Psoas muscle (tissue), 8 donors: ENCODE measurements around the gene POLR2M. TPM values are rescaled to one million over a fixed set of nuclear protein-coding genes. Genes with fewer than 3 reads are reported as not detected.

Experiments
- ATAC-seq, 4 donors: fragments of 200-7000 bp; cut with Tn5 transposase; one replicate each; pipeline ENCODE4 v1.9.1; 2020; ENCODE audit warnings: moderate library complexity in 3 of 4, mild to moderate bottlenecking in 2 of 4
- DNase-seq, 2 donors: peaks; one replicate each; pipeline ENCODE4 v3.0.0-alpha.2; 2020
- H3K27ac ChIP-seq: fragments of 200-600 bp; one replicate; pipeline ENCODE4 v1.8.0; 2022
- H3K27me3 ChIP-seq, 3 donors: fragments of 200-600 bp in 1 of 3; one replicate each; pipeline versions ENCODE4 v1.6.1 to v1.8.0; 2013 to 2022; ENCODE audit warnings: low read length in 2 of 3, mild to moderate bottlenecking in 2 of 3, moderate library complexity in 1 of 3; ENCODE audit not compliant: insufficient read depth in 3 of 3
- H3K36me3 ChIP-seq, 2 donors: fragments of 200-600 bp in 1 of 2; one replicate each; pipeline versions ENCODE4 v1.6.1 to v1.8.0; 2013 to 2022; ENCODE audit warnings: low read depth in 1 of 2, mild to moderate bottlenecking in 1 of 2, moderate library complexity in 1 of 2; ENCODE audit not compliant: insufficient read depth in 1 of 2
- H3K4me1 ChIP-seq: fragments of 200-600 bp; one replicate; pipeline ENCODE4 v1.8.0; 2022
- H3K4me3 ChIP-seq: fragments of 200-600 bp; one replicate; pipeline ENCODE4 v1.8.0; 2022; ENCODE audit warnings: mild to moderate bottlenecking
- H3K9me3 ChIP-seq: fragments of 200-600 bp; one replicate; pipeline ENCODE4 v1.8.0; 2022
- WGBS, 3 donors: extraction: QIAGEN DNeasy Blood & Tissue Kit; methylation state at CpG; one replicate each; pipeline versions ENCODE4 v1.1.6 to v1.1.7; 2013; 5-methylcytosine and 5-hydroxymethylcytosine counted together
- intact Hi-C, 2 donors: fragments of 100-400 bp; cut with DNase I; formaldehyde crosslinking; loops; one replicate each; pipeline versions ENCODE4 v1.11.0 to v1.14.2; 2022
- polyA plus RNA-seq, 3 donors: library from polyadenylated mRNA; stranded (reverse); fragments of 200-250 nt; gene quantifications; one replicate each; pipeline ENCODE4 v1.2.3, GENCODE V29; 2013
- total RNA-seq, 4 donors: library from RNA; stranded (reverse); fragmentation: NEBNext Ultra II Directional in 2 of 4; extraction: Animal tissue kit (Norgen Biotek cat#: 25700) in 2 of 4; gene quantifications; one replicate each; pipeline versions ENCODE4 v1.2.1 to v1.2.4, GENCODE V29; 2021 to 2023
- TF ChIP-seq, protein P1 (sequence below): fragments of 200-600 bp; IDR thresholded peaks from one replicate; pipeline ENCODE4 v1.8.0; 2022; ENCODE audit warnings: antibody characterized with exemption
- donor health status: healthy with polysubstance abuse.
- donor health status: DM: no; HTN: no; CAD: no; lungs with moderate emphysema.
- donor health status: Bipolar disorder and iron deficiency.
- donor health status: healthy.
- donor health status: DM: yes; HTN: yes; CAD: no.
- donor health status: DM: no; HTN: no; CAD: no.
- donor health status: DM: no; HTN: no; CAD: no.
- donor health status: DM: yes; HTN: yes; CAD: no.

The POLR2M gene
- total and polyA plus RNA-seq, 7 donors = 78.0 to 403 (median 107) TPM

DNA sequence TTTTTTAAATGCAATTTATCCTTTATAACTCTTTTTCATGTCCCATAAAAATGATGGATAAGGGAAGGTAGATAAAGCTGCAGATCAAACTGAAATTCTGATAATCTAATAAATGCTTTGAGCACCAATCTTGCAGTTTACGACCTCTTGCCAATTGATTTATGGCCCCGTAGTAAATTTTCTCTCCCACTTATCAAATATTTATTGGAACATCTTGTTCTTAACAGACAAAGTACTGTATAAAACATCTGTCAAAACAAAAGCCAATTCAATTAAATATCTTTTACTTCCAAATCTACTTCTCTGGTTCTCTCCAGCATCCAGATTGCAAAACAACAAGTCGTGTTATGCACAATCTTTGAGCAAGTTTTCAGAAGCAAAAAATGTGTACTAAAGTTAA is 34.6 kb downstream of the POLR2M start:
- WGBS, 3 donors = 59 to 81% (median 71%) methylated on average over 3 of the region's 3 CpGs
- intact Hi-C loops = no loop called here
- no peaks in the 10 kb centered on the region for H3K4me1 ChIP-seq
- no peaks in the 10 kb centered on the region for H3K9me3 ChIP-seq
- no peak for DNase-seq
- no peaks in the 10 kb centered on the region for H3K27me3 ChIP-seq
- no peak overlapping the region for H3K4me3 ChIP-seq
- H3K36me3 ChIP-seq = no peaks in the 10 kb centered on the region
- no peak overlapping the region for H3K27ac ChIP-seq
- no peak for ATAC-seq
- TF ChIP-seq, protein P1, sequence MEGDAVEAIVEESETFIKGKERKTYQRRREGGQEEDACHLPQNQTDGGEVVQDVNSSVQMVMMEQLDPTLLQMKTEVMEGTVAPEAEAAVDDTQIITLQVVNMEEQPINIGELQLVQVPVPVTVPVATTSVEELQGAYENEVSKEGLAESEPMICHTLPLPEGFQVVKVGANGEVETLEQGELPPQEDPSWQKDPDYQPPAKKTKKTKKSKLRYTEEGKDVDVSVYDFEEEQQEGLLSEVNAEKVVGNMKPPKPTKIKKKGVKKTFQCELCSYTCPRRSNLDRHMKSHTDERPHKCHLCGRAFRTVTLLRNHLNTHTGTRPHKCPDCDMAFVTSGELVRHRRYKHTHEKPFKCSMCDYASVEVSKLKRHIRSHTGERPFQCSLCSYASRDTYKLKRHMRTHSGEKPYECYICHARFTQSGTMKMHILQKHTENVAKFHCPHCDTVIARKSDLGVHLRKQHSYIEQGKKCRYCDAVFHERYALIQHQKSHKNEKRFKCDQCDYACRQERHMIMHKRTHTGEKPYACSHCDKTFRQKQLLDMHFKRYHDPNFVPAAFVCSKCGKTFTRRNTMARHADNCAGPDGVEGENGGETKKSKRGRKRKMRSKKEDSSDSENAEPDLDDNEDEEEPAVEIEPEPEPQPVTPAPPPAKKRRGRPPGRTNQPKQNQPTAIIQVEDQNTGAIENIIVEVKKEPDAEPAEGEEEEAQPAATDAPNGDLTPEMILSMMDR = no peak

DNA sequence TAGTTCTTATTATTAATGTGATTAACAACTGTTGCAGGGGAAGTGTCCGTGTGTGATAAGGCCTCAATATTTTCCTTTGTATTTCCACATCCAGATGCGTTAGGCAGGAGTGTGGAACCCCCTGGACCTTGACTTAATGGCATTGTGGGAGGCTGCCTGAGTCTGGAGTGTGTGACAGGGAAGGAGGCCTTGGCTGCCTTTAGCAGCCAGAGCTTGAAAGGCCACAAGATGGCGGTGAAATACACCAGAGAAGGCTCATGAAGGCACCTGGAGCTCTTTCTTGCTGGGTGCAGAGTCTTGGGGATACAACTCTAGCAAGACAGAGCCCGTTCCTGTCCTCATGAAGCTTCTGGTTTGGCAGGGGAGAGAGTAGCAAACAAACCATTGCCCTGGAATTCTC is 36.9 kb downstream of the POLR2M start:
- H3K4me3 ChIP-seq = no peak overlapping the region
- no peaks in the 10 kb centered on the region for H3K9me3 ChIP-seq
- DNase-seq (no peak), ATAC-seq (no peak)
- no peaks in the 10 kb centered on the region for H3K27me3 ChIP-seq
- H3K4me1 ChIP-seq = no peaks in the 10 kb centered on the region
- H3K27ac ChIP-seq = no peak overlapping the region
- 75 to 83% (median 80%) methylated on average over 4 of the region's 4 CpGs for WGBS, 3 donors
- no peaks in the 10 kb centered on the region for H3K36me3 ChIP-seq
- TF ChIP-seq, protein P1 = no peak
- intact Hi-C loops = no loop called here

DNA sequence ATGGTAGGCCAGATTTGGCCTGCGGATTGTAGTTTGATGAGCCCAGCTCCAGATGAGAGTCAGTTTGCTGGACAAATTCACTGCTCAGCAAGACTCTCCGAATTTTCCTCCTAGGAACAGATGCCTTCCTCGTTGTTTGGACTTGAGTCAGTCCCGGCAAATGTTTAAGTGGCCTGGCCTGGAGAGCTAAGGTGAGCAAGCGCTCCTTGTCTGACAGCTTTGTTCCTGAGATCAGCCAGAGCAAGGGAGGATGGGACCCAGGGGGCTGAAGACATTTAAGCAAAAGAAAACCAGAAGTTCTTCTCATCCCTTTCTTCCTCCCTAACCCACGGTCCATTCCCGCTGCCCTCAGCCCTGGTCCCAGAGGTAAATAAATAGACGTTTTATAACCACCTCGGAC is 40.3 kb downstream of the POLR2M start:
- no peak for DNase-seq
- peak in 1 of 4 donors; percentile 15 for ATAC-seq
- intact Hi-C loops = no loop called here
- no peaks in the 10 kb centered on the region for H3K27me3 ChIP-seq
- H3K36me3 ChIP-seq = no peaks in the 10 kb centered on the region
- TF ChIP-seq, protein P1 = no peak
- H3K27ac ChIP-seq = no peak overlapping the region
- peak overlapping the region; percentile 28 for H3K4me3 ChIP-seq
- H3K4me1 ChIP-seq = no peaks in the 10 kb centered on the region
- no peaks in the 10 kb centered on the region for H3K9me3 ChIP-seq
- WGBS, 3 donors = 73 to 78% (median 73%) methylated on average over 9 of the region's 9 CpGs

DNA sequence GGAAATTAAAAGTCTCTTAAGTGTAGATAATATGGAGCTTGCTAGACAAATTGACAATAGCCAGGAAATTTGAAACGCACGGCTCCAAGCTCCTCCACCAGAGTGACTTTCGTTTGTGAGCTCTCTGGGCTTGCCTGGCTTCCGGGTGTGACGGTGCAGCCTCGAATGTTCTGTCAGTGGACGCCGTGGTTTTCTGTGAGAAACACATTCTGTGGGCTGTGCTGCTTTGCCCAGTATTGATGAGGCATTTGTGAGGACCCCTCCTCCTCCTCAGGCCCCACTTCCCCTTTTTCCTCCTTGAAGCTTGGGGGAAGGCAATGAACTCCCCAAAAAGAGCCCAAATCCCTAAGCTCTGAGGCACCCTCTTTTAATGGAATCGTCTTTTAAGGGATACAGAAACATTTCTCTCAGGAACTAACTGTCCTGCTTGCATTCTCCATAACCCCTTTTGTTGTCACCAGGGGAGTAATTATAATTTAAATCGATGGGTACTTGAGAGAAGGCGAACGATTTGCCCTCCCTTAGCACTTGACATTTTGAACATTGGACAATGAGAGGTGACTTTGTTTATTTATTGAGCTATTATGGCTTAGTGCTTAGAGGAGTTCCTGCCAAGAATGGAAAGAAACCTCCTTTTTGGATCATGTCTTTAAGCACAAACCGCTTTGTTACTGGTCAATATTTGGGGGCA is 40.8 kb downstream of the POLR2M start:
- WGBS, 3 donors = 58 to 66% (median 58%) methylated on average over 13 of the region's 13 CpGs
- TF ChIP-seq, protein P1 = no peak
- Histone ChIP-seq H3K4me3 (peak overlapping the region; percentile 28), H3K27me3 (no peaks in the 10 kb centered on the region), H3K4me1 (no peaks in the 10 kb centered on the region), H3K27ac (no peak overlapping the region), H3K9me3 (no peaks in the 10 kb centered on the region), H3K36me3 (no peaks in the 10 kb centered on the region)
- DNase-seq (peak; percentile 25 to 59), ATAC-seq (peak in 1 of 4 donors; percentile 51)
- intact Hi-C loops = no loop called here
